GM19455 (cell line): ENCODE measurements around the gene LRRC37A.
"Not testable (repeated sequence)": the region's sequence is repeated elsewhere in the genome, so short reads cannot be mapped to it uniquely, and the experiment has no call there.

ENCODE experiments used
- ATAC-seq: cut with Tn5 transposase; IDR thresholded peaks from one replicate; pipeline ENCODE4 v1.9.1; 2021; ENCODE audit not compliant: unreplicated experiment

The LRRC37A gene

DNA sequence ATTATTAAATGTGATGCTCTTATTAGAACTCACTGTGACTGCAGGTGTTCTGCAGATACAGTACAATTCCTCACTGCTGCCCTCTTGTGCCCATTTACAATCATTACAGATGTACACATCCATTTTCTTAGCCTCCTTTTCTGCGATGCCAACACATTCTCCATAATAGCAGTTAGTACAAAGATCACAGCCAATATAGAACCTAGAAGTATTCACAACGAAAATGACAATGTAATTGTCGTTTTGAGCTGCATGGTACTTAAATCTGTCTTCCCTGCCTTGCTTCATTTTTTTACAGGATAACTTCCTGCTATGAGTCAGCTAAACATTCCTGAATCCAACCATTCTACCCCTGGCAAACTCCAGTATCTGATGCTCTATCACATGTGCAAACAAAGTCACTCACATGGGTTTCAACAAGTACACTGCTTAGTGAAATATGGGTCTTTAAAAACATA is 8.1 kb upstream of the LRRC37A start:
- ATAC-seq, result not testable (repeated sequence)

DNA sequence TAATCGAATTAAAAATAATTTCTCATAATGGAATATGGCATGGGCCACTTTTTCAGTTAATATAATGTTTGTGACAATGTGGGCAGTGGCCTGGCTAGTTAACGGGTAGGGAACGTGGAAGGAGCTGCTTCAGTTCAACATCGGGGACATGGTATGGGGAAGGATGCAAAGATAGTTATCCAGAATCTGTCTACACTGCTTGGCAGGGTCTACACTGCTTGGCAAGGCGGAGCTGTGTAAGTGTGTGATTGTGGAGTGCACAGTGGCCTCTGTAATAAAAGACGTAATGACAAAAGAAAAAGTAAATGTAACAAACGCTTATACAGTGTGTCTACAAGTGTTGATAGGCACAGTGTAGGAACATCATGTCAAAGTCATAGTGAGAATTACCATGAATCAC is 7.3 kb upstream of the LRRC37A start:
- ATAC-seq, result not testable (repeated sequence)

DNA sequence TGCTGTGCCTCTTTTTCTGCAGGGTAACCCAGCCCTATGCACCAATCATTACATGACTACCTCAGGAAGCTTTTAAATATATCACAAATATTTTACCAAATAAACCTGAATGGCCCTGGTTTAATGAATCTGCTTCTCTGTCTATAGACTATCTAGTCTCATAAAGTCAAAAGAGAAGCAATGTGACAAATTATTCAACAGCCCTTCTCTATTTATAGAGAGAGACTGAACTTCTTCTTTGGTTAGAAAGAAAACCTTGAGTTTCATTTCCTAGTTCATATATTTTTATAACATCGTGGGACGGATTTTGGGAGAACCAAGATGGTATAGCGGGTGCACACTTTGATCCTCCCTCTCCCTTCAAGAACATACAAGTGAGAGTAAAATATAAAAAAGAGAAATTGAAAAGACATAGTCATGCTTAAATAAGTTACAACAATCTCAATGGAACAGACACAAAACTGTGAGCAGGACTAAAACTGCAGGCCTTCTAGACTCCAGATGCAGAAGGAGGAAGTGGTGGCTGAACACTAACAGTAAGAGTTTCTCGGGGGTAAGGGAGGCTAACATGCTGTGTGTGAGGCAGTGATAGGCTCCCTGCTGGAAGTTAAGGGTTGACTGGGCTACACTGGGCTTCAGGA is 3.9 kb upstream of the LRRC37A start:
- peak; percentile 91 for ATAC-seq

DNA sequence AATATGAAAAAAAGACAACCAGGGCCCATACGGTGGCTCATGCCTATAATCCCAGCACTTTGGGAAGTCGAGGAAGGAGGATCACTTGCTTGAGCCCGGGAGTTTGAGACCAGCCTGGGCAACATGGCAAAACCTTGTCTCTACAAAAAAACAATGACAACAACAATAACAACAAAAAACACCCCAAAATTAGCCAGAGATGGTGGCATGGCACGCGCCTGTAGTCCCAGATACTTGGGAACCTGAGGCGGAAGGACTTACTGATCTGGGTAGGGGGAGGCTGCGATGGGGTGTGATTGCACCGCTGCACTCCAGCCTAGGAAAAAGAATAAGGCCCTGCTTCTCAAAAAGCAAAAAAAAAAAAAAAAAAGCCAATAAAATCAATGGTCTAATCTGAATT is 3.3 kb upstream of the LRRC37A start:
- not testable (repeated sequence) for ATAC-seq

DNA sequence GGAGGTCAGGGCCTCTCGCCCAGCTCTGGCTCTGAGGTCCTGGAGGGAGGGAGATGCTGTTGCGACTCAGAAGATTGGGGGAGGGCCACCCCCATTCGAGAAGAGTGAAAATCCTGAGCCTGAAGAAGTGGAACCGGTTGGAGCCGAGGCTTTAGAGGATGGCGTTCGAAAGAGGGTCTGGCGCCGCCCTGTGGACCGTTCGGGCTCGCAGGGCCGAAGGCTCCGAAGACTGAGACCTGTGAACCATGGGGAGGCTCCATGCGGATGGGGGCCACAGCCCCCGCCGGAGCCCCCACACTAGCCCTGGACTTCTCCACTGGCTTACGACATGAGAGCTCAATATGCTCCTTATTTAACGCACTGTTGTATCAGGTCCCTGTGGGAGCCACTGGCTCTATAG is 46.3 kb downstream of the LRRC37A start:
- ATAC-seq, result not testable (repeated sequence)

DNA sequence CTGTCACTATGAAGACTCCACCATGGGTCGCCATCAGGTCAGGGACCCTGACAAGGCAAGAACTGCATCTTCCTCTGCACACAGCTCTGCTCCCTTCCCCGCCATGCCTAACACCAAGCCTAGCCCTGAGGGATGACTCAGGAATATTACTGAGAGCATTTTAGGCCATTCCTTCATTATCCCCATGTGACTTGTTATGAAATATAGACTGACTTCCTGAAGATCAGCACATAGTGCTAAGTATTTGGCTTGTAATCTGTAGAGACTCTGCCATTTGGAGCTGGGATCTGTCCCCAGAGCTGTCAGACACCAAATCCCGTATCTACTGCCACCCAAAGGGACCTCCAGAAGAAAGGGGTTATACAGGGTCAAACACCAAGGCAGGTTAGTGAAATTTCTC is 47.2 kb downstream of the LRRC37A start:
- ATAC-seq, result not testable (repeated sequence)

DNA sequence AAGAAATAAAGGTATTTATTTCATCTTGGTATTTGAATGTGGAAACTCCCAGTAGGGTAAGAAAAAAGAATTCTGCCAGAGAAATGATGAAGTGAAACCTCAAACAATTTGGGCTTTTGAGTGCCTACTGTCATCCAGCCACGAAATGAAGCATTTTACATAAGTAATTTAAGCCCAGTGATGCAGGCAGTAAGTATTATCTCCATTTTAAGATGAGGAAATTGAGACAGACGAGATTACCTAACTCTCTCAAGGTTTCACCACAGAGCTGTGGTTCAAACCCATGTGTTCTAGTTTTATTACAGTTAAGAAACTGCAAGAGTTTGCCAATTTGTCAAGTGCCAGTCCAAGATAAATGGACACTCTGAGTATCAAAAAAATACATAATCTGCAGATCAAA is 53.4 kb downstream of the LRRC37A start:
- ATAC-seq, result not testable (repeated sequence)

DNA sequence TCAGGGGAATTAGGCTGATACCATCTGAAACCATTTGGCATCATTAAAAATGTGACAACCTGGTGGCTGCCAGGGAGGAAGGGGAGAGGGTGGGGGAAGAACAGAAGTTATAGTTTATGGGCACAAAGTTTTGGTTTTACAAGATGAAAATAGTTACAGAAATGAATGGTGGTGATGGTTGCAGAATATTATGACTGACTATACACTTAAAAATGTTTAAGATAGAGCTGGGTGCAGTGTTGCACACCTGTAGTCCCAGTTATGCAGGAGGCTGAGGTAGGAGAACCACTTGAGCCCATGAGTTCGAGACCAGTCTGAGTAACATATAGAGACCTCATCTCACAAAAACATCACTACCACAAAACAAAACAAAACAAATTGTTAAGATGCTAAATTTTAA is 54.1 kb downstream of the LRRC37A start:
- ATAC-seq, result not testable (repeated sequence)

DNA sequence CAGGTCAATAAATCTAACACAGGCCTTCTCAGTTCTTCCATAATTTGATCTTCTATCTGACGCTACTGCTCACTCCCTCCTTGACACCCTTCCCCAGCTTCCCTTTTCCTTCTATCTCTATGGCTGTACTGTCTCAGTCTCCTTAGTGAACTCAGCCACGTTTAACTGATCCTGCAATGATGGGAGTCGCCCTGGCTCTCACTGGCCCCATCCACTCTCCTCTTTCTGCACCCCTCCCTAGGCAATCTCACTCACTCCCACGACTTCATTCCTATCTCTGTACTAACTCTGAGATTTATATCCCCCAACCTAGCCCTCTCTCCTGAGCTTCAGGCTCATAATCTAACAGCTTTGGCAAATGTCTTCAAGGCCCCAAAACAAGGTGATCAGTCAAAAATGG is 58.9 kb downstream of the LRRC37A start:
- ATAC-seq, result not testable (repeated sequence)

DNA sequence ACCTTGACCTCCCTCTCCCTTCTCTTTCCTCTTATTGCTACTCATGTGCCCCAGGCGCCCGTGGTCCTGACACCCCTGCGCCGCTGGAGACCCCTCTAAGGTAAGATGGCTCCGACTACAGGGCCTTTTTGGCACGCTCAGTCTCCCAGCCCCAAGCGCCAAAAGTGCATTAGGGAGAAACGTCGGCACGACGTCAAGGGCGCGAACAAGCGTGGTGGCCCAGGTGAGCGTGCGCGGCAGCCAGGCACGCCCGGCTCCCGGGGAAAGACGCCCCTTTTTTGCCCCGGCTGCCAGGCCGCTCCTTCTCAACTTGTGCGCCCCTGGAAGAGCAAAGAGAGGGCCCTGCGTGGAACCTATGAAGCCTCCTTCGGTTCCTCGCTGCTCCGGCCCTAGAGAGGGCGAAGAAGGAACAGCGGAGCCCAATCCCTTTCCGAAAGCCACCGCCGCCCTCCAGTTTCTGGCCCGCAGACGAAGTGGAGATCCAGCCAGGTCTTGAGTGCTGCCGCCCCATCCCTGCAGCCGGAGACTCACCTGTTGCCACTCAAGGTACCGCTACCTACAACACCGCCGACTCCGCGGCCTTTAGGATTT is 66.3 kb downstream of the LRRC37A start:
- peak; percentile 48 for ATAC-seq

DNA sequence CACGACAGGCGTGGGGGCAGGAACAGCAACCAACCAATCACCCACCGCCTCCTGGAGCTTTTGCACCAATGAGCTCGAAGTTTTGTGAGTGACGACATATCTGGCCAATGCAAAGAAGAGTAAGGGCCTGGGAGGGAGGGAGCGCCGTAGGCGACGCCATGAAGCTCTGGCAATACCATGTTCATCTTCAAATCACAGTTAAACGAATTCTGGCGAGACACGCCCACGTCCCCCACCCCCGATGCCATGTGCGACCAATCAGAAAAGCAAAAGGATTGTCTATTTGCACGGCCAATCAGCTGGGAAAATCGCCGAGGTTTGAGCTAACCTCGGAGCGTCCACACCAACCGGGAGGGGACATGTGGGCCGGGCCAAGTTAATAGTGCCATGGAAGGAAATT is 66.8 kb downstream of the LRRC37A start, which contains the start of gene ARL17B:
Gene ARL17B (minus strand): TSS at position 12 of the 400 bp plus-strand sequence. CDS start 3,369 bp downstream, outside the sequence.
- ATAC-seq, result peak; percentile 84

DNA sequence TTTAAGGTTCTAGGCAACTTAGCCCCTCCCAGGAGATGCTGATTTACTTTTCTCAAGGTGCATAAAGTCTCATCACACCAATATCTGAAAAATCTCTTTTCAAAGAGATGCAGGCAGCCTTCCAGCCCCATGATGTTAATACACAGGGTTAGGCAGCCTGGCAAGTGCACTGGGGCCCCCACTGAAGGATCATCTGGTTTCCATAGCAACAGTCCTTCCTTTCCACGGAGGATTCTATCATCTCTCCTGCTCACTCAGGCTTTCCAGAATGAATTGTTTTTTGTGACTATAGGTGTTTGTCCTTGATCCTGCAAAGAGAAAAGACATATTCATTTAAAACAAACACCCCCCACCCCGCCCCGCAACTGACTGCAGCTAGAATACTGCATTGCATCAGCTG is 72.6 kb downstream of the LRRC37A start:
- not testable (repeated sequence) for ATAC-seq

DNA sequence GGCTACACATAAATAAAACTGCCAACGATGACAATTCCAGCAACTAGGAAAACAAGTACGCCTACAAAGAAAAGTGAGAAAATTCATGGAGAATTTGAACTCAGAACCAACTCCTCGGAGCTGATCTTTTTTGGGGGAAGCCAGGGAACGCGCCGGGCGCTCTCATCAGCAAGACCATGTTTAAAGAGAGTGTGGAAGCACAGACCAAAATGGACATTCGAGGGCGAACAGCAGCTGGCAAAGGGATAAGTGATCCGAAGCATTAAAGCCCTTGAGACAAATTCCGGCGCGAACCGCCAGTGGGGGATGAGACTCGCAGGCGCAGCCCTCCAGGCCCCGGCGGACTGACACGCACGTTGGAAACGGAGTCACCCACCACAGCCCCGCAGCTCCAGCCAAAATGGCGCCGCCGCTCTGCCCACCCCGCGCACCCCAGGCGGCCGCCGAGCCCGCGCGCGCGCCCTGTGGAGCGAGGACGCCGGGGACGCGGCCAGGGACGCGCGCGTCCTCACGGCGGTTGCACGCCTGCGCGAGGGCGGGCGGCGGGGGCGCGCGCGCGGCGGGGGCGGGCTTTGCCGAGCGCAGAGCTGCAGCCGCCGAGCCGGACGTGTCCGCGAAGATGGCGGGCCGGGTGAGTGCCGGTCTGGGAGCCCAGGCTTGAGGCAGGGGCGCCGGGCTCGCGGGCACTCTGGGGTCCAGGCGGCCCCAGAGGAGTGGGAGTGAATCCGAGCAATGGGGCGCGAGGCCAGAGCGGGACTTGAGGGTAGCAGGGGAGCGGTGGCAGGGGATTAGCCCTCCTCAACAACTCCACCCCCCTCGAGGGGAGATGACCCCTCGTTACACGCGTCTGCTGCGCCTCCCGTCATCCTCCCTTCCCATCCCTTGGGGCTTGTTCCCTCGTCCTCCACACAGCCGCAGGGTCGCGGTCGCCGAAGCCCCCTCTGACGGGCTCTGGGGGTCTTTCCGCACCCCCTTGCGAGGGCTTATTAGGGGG is 77.6 kb downstream of the LRRC37A start:
- ATAC-seq, result peak; percentile 60

DNA sequence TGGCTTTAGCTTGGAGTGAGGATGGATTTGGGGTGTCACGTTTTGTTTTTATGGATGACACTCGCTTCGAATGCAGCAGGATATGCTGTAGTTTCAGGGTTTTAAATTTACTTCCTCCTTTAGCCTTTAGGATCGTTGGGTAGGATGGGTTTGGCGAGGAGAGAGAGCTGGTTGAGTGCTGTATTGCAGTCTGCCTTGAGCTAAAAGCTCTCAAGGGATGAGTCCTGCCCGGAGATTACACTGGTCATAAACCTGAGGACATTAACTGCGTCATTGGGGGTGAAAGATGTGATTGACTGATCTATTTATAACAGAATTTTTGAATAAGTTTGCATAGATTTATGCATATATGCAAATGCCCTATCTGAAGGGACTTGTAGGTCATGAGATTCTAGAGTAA is 78.5 kb downstream of the LRRC37A start:
- ATAC-seq, result peak; percentile 30

DNA sequence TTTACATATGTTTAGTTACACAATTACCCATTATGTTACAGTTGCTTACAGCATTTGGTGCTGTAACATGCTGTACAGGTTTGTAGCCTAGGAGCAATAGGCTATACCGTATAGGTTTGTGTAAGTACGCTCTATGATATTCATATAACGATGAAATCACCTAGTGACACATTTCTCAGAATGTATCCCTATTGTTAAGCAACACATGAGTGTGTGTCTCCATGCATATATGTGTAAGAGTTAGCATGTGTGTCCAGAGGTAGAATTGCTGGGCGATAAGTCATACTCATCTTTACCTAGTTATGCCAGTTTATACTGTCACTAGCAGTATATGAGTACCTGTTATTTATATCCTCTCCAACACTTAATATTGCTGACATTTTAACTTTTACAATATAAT is 88.2 kb downstream of the LRRC37A start:
- not testable (repeated sequence) for ATAC-seq

DNA sequence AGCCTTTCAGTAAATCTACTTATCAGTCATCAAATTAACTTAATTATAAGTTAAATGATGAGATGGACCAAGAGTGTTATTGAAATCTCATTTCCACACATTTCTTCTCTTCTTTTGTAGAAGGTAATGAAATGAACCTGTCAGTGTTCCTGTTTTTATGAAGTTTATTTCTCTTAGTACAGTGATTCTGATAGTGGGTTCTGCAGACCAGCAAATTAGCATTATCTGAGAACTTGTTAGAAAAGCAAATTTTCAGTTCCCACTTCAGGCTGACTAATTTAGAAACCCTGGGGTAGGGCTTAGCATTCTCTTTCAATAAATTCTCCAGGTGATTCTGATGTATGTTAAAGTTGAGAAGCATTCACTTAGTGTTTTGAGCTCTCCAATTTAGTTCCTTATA is 90.6 kb downstream of the LRRC37A start:
- ATAC-seq, result not testable (repeated sequence)
